Liver (tissue), 2 donors: ENCODE measurements around the gene GEMIN2.

Source experiments
- JUND ChIP-seq, 2 donors: IDR thresholded peaks; 2 replicates each; pipeline ENCODE4 v1.6.1; 2016; ENCODE audit warnings: antibody characterized with exemption in 2 of 2
- TAF1 ChIP-seq: conservative IDR thresholded peaks from 2 replicates; pipeline ENCODE4 v1.6.1; 2016; ENCODE audit warnings: antibody characterized with exemption, mild to moderate bottlenecking
- TF ChIP-seq, protein P1 (sequence below): IDR thresholded peaks from 2 replicates; pipeline ENCODE4 v1.6.1; 2016; ENCODE audit warnings: antibody characterized with exemption
- TF ChIP-seq, protein P2 (sequence below): IDR thresholded peaks from 2 replicates; pipeline ENCODE4 v1.6.1; 2016; ENCODE audit warnings: antibody characterized with exemption
- donor health status: healthy.

DNA sequence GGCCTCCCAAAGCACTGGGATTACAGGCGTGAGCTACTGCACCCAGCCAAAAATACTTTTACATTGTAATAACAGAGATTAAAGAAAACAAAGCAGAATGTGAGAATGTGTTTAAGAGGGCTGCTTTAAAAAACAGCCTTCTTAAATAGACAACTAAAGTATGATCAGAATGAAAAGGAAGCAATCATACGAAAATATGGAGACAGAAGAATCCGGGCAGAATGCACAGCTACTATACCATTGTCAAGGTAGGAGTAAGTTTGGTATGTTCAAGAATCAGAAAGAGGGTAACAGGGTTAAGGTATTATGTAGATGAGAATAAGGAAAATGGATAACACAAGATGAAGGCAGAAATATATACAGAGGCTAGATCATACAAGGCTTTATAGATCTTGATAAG, 19.6 kb upstream of the GEMIN2 start:
- TF ChIP-seq, protein P1, sequence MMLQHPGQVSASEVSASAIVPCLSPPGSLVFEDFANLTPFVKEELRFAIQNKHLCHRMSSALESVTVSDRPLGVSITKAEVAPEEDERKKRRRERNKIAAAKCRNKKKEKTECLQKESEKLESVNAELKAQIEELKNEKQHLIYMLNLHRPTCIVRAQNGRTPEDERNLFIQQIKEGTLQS, result no peak
- TF ChIP-seq JUND (IDR thresholded peaks at IDR 0.05), result no peak
- no peak for TF ChIP-seq TAF1
- TF ChIP-seq, protein P2, sequence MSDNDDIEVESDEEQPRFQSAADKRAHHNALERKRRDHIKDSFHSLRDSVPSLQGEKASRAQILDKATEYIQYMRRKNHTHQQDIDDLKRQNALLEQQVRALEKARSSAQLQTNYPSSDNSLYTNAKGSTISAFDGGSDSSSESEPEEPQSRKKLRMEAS, result no peak
